ENCODE measurements around the gene ARHGAP45. TPM values are rescaled to one million over a fixed set of nuclear protein-coding genes. Genes with fewer than 3 reads are reported as not detected.

ARHGAP45 gene
- total and polyA plus RNA-seq, 9 of the 15 experiments (the other 6 are each of a cell fraction or from before 2014, with no cell fraction given) = 0.08 to 22.1 (median 4.2) TPM

DNA sequence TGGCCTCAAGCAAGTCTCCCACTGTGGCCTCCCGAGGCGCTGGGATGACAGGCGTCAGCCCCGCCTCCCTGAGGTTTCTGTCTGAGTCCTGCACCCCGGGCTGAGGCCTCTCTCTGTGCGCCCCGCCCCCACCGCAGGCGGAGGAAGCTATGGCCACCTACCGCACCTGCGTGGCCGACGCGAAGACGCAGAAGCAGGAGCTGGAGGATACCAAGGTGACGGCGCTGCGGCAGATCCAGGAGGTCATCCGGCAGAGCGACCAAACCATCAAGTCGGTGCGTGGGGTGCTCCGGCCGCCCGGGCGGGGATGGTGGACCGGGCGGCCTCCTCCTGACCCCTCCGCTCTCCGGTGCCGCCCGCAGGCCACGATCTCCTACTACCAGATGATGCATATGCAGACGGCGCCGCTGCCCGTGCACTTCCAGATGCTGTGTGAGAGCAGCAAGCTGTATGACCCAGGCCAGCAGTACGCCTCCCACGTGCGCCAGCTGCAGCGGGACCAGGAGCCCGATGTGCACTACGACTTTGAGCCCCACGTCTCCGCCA lies 12.7 kb downstream of the ARHGAP45 start:
- H3K27ac ChIP-seq (ENCODE audit: extremely low read depth, low read depth, low read length) = no peak overlapping the region
- CTCF ChIA-PET (ENCODE audit: low intra/inter-chr PET ratio) = no interaction called here
- H3K36me3 ChIP-seq (ENCODE audit: control insufficient read depth, insufficient read depth, low read length) = peaks cover 10% of the 10 kb centered on the region; the same call in 2 of the 3 replicates
- 51% methylated on average over 34 of the region's 45 CpGs for WGBS (ENCODE audit: insufficient coverage, low coverage, missing lambda C conversion rate)
- no peak overlapping the region for H2AFZ ChIP-seq (ENCODE audit: low read depth, low read length)
- H3K9me1 ChIP-seq (ENCODE audit: control insufficient read depth, insufficient read depth, low read length) = peaks cover 3% of the 10 kb centered on the region
- peak overlapping the region in 1 of 2 experiments; percentile 50; a peak in 2 of 4 replicates for H3K9ac ChIP-seq (ENCODE audit: insufficient read depth in 1 of 2, low read depth in 2 of 2, low read length in 2 of 2)
- H3K4me2 ChIP-seq (ENCODE audit: insufficient read depth, low read length) = no peak overlapping the region; the same call in 1 of the 2 replicates
- intact Hi-C loops (cut with micrococcal nuclease) (loop anchor here (5.0 kb wide), 1 partner anchor 37 kb away; the partner anchor contains the start of gene ABCA7), in situ Hi-C loops (cut with MboI) (no loop called here)
- H3K27me3 ChIP-seq (ENCODE audit: control insufficient read depth in 2 of 2, insufficient read depth in 2 of 2, low read length in 2 of 2) = no peaks in the 10 kb centered on the region
- H3K4me3 ChIP-seq = no peak overlapping the region
- POLR2A ChIA-PET = interaction anchor here (1.5 to 1.8 kb wide), 2 partner anchors 13 to 189 kb away, joined by 6 read pairs; partner anchors contain the start of genes ARHGAP45 and CIRBP
- no TSS peak for BruUV-seq (replicated peaks)
- ATAC-seq (no peak), DNase-seq (ENCODE audit: extremely low read depth in 1 of 4, low spot score in 3 of 4) (peak in 1 of 4 experiments; percentile 59), FAIRE-seq (no peak)
- no peaks in the 10 kb centered on the region for H4K20me1 ChIP-seq (replicated peaks; ENCODE audit: control insufficient read depth, insufficient read depth, low read length)
- H3K9me3 ChIP-seq (replicated peaks; ENCODE audit: control insufficient read depth, insufficient read depth, low read depth, low read length) = no peaks in the 10 kb centered on the region
- H3K4me1 ChIP-seq (replicated peaks in 1 of 2; ENCODE audit: control insufficient read depth in 2 of 2, insufficient read depth in 2 of 2, low read length in 2 of 2) = peaks cover 18 to 78% of the 10 kb centered on the region in 2 experiments
- H3K79me2 ChIP-seq (ENCODE audit: control insufficient read depth, insufficient read depth, low read length) = no peaks in the 10 kb centered on the region
- TF ChIP-seq POLR2G (IDR thresholded peaks at IDR 0.05; ENCODE audit: low read depth, low read length) (peak; percentile 9; the same call in 1 of the 2 replicates), HDAC1 (IDR thresholded peaks at IDR 0.05) (no peak), ZNF384 (IDR thresholded peaks at IDR 0.05; ENCODE audit: low read depth, low read length) (no peak), L3MBTL2 (IDR thresholded peaks at IDR 0.05) (peak; percentile 39; the same call in 1 of the 2 replicates), POLR3A (IDR thresholded peaks at IDR 0.05; ENCODE audit: borderline replicate concordance, extremely low read depth, insufficient read depth, insufficient read length) (no peak), PRMT5 (CRISPR knock-in tag; IDR thresholded peaks at IDR 0.05) (no peak), ZFX (CRISPR knock-in tag; IDR thresholded peaks at IDR 0.05) (peak; percentile 33; the same call in 1 of the 2 replicates), ATF7 (IDR thresholded peaks at IDR 0.05) (peak; percentile 36; the same call in 1 of the 2 replicates), BACH1 (tag; IDR thresholded peaks at IDR 0.05) (no peak), CCNT2 (IDR thresholded peaks at IDR 0.05; ENCODE audit: borderline replicate concordance, extremely low read depth, insufficient read length, low read depth, low read length) (peak; percentile 22)
- TF ChIP-seq, protein P1, sequence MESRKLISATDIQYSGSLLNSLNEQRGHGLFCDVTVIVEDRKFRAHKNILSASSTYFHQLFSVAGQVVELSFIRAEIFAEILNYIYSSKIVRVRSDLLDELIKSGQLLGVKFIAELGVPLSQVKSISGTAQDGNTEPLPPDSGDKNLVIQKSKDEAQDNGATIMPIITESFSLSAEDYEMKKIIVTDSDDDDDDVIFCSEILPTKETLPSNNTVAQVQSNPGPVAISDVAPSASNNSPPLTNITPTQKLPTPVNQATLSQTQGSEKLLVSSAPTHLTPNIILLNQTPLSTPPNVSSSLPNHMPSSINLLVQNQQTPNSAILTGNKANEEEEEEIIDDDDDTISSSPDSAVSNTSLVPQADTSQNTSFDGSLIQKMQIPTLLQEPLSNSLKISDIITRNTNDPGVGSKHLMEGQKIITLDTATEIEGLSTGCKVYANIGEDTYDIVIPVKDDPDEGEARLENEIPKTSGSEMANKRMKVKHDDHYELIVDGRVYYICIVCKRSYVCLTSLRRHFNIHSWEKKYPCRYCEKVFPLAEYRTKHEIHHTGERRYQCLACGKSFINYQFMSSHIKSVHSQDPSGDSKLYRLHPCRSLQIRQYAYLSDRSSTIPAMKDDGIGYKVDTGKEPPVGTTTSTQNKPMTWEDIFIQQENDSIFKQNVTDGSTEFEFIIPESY (CRISPR knock-in tag; IDR thresholded peaks at IDR 0.05) = peak; percentile 89; the same call in 1 of the 2 replicates
- TF ChIP-seq, protein P2, sequence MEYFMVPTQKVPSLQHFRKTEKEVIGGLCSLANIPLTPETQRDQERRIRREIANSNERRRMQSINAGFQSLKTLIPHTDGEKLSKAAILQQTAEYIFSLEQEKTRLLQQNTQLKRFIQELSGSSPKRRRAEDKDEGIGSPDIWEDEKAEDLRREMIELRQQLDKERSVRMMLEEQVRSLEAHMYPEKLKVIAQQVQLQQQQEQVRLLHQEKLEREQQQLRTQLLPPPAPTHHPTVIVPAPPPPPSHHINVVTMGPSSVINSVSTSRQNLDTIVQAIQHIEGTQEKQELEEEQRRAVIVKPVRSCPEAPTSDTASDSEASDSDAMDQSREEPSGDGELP (CRISPR knock-in tag; IDR thresholded peaks at IDR 0.05; ENCODE audit: borderline replicate concordance) = peak; percentile 28; the same call in 1 of the 2 replicates
- TF ChIP-seq, protein P3, sequence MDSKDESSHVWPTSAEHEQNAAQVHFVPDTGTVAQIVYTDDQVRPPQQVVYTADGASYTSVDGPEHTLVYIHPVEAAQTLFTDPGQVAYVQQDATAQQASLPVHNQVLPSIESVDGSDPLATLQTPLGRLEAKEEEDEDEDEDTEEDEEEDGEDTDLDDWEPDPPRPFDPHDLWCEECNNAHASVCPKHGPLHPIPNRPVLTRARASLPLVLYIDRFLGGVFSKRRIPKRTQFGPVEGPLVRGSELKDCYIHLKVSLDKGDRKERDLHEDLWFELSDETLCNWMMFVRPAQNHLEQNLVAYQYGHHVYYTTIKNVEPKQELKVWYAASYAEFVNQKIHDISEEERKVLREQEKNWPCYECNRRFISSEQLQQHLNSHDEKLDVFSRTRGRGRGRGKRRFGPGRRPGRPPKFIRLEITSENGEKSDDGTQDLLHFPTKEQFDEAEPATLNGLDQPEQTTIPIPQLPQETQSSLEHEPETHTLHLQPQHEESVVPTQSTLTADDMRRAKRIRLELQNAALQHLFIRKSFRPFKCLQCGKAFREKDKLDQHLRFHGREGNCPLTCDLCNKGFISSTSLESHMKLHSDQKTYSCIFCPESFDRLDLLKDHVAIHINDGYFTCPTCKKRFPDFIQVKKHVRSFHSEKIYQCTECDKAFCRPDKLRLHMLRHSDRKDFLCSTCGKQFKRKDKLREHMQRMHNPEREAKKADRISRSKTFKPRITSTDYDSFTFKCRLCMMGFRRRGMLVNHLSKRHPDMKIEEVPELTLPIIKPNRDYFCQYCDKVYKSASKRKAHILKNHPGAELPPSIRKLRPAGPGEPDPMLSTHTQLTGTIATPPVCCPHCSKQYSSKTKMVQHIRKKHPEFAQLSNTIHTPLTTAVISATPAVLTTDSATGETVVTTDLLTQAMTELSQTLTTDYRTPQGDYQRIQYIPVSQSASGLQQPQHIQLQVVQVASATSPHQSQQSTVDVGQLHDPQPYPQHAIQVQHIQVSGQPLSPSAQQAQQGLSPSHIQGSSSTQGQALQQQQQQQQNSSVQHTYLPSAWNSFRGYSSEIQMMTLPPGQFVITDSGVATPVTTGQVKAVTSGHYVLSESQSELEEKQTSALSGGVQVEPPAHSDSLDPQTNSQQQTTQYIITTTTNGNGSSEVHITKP (IDR thresholded peaks at IDR 0.05; ENCODE audit: partially characterized antibody) = peak; percentile 91
